B cell (primary cell): ENCODE results near the gene SHC2.

Experiments used
- CTCF ChIP-seq: fragments of 200-600 bp; IDR thresholded peaks from one replicate; pipeline ENCODE4 v1.8.0; 2022; ENCODE audit warnings: antibody characterized with exemption, mild to moderate bottlenecking
- EZH2 ChIP-seq: IDR thresholded peaks from 2 replicates; pipeline ENCODE4 v1.6.1; 2012; ENCODE audit warnings: borderline replicate concordance, low read depth, mild to moderate bottlenecking, moderate library complexity, low read length; ENCODE audit not compliant: insufficient read depth, poor library complexity, severe bottlenecking

GRCh38 chr19:391207-391557 lies 69.7 kb downstream of the SHC2 start:
- TF ChIP-seq CTCF (no peak), EZH2 (no peak)
